Panc1 (cell line): ENCODE results near the gene AGAP1. TPM values are rescaled to one million over a fixed set of nuclear protein-coding genes. Genes with fewer than 3 reads are reported as not detected.

ENCODE experiments used
- ATAC-seq: fragments of 200-7000 bp; cut with Tn5 transposase; 2 replicates; pipeline ENCODE4 v1.9.1; 2020; ENCODE audit warnings: mild to moderate bottlenecking, moderate library complexity
- BruUV-seq: library from RNA; stranded (reverse); fragments of 400-500 nt; replicated peaks from 2 replicates; lab custom pipeline; 2021; lab: Mats Ljungman, UMichigan
- CTCF ChIA-PET: fragments of 300-600 bp; sonication (Branson Sonifier 250); formaldehyde crosslinking; loops from one replicate; lab custom pipeline; 2022; ENCODE audit warnings: antibody characterized with exemption; lab: Charles Lee
- POLR2A ChIA-PET: fragments of 300-600 bp; sonication (Branson Sonifier 250); formaldehyde crosslinking; loops from one replicate; lab custom pipeline; 2022; ENCODE audit warnings: antibody characterized with exemption; lab: Charles Lee
- DNase-seq: peaks from one replicate; pipeline ENCODE4 v3.0.0-alpha.2; 2010; ENCODE audit warnings: low read depth, low spot score
- H3K27ac ChIP-seq: 2 replicates; pipeline ENCODE4 v1.5.1; 2011; ENCODE audit warnings: mild to moderate bottlenecking, low read length, inconsistent platforms
- H3K27me3 ChIP-seq: fragments of 200-500 bp; sonication (Bioruptor generic); 2 replicates; pipeline ENCODE4 v1.6.0; 2014; ENCODE audit warnings: low read length, inconsistent platforms; ENCODE audit not compliant: control insufficient read depth, insufficient read depth
- H3K36me3 ChIP-seq: fragments of 200-500 bp; sonication (Bioruptor generic); 2 replicates; pipeline ENCODE4 v1.5.1; 2014; ENCODE audit warnings: inconsistent platforms, mild to moderate bottlenecking, low read length, moderate library complexity; ENCODE audit not compliant: control insufficient read depth, insufficient read depth
- H3K4me1 ChIP-seq: 2 replicates; pipeline ENCODE4 v1.5.1; 2011; ENCODE audit warnings: inconsistent platforms, mild to moderate bottlenecking, low read length, moderate library complexity; ENCODE audit not compliant: control insufficient read depth, insufficient read depth
- H3K4me3 ChIP-seq, 2 experiments: 2 replicates each; pipeline ENCODE4 v1.5.1; 2011 to 2012; ENCODE audit warnings: low read depth in 2 of 2, low read length in 2 of 2, mild to moderate bottlenecking in 2 of 2, inconsistent platforms in 1 of 2, moderate library complexity in 1 of 2
- H3K9me3 ChIP-seq: fragments of 200-500 bp; sonication (Bioruptor generic); 2 replicates; pipeline ENCODE4 v1.5.1; 2014; ENCODE audit warnings: low read depth, mild to moderate bottlenecking, inconsistent platforms, low read length, moderate library complexity; ENCODE audit not compliant: control insufficient read depth, insufficient read depth
- CTCF ChIP-seq: fragments of 450-650 bp; IDR thresholded peaks from 2 replicates; pipeline ENCODE4 v1.5.1; 2017; ENCODE audit warnings: mild to moderate bottlenecking
- POLR2AphosphoS5 ChIP-seq: IDR thresholded peaks from 2 replicates; pipeline ENCODE4 v1.6.1; 2012; ENCODE audit warnings: mild to moderate bottlenecking, low read depth, low read length, moderate library complexity
- REST ChIP-seq, 2 experiments: IDR thresholded peaks; 2 replicates each; pipeline ENCODE4 v1.6.1; 2011 to 2012; ENCODE audit warnings: low read depth in 2 of 2, control low read depth in 1 of 2, low read length in 1 of 2, mild to moderate bottlenecking in 1 of 2, moderate library complexity in 1 of 2; ENCODE audit not compliant: insufficient read depth in 1 of 2
- SIN3A ChIP-seq: IDR thresholded peaks from 2 replicates; pipeline ENCODE4 v1.6.1; 2012; ENCODE audit warnings: low read depth, mild to moderate bottlenecking, low read length, moderate library complexity, borderline replicate concordance; ENCODE audit not compliant: insufficient read depth
- TCF7L2 ChIP-seq: IDR thresholded peaks from 2 replicates; pipeline ENCODE4 v1.6.1; 2011; ENCODE audit warnings: mild to moderate bottlenecking, low read depth, low read length, inconsistent platforms
- in situ Hi-C: cut with HindIII; loops from 2 replicates; pipeline ENCODE4 v1.10.0; 2016; ENCODE audit warnings: low sequenced_read_pairs, low pct_unique_long_range_greater_than_20kb
- intact Hi-C: fragments of 100-400 bp; cut with micrococcal nuclease; formaldehyde crosslinking; loops from one replicate; pipeline ENCODE4 v1.10.0; 2022; ENCODE audit not compliant: unreplicated experiment
- total RNA-seq: library from RNA; stranded (reverse); gene quantifications from one replicate; pipeline ENCODE4 v1.2.1, GENCODE V29; 2021; ENCODE audit not compliant: unreplicated experiment

Gene AGAP1
- total RNA-seq, 1 experiment from 2014 or later = 38.9 TPM

- no TSS peak for BruUV-seq
- CTCF ChIA-PET = no interaction called here
- intact Hi-C loops = no loop called here
These were observed 48.7 kb upstream of the AGAP1 start for GRCh38 chr2:235445116-235445515.

GRCh38 chr2:235446082-235446481 is 47.8 kb upstream of the AGAP1 start:
- H3K27ac ChIP-seq = no peak overlapping the region
- no peaks in the 10 kb centered on the region; the same call in 1 of the 2 replicates for H3K4me1 ChIP-seq
- peaks cover 4% of the 10 kb centered on the region for H3K27me3 ChIP-seq
- intact Hi-C loops (no loop called here), in situ Hi-C loops (no loop called here)
- ChIA-PET CTCF (no interaction called here), POLR2A (no interaction called here)
- H3K4me3 ChIP-seq = no peak overlapping the region
- no peak for DNase-seq
- TF ChIP-seq POLR2AphosphoS5 (no peak), SIN3A (no peak), TCF7L2 (no peak), CTCF (no peak), REST (IDR thresholded peaks at IDR 0.05; ENCODE audit: insufficient read depth in 1 of 2, low read depth in 2 of 2, low read length in 1 of 2) (no peak)
- H3K9me3 ChIP-seq = peaks cover 3% of the 10 kb centered on the region; the same call in 1 of the 2 replicates
- ATAC-seq = no peak
- no peaks in the 10 kb centered on the region for H3K36me3 ChIP-seq
- BruUV-seq = no TSS peak

More at GRCh38 chr2:235445116-235445515, 48.7 kb upstream of the AGAP1 start:
- DNase-seq = no peak
- POLR2A ChIA-PET = no interaction called here
- Histone ChIP-seq H3K9me3 (peaks cover 3% of the 10 kb centered on the region; the same call in 1 of the 2 replicates), H3K27ac (no peak overlapping the region), H3K36me3 (no peaks in the 10 kb centered on the region), H3K27me3 (no peaks in the 10 kb centered on the region), H3K4me3 (no peak overlapping the region), H3K4me1 (no peaks in the 10 kb centered on the region; the same call in 1 of the 2 replicates)
- TF ChIP-seq POLR2AphosphoS5 = no peak
- TF ChIP-seq SIN3A = no peak
- TF ChIP-seq REST (IDR thresholded peaks at IDR 0.05; ENCODE audit: insufficient read depth in 1 of 2, low read depth in 2 of 2, low read length in 1 of 2) = no peak
- TF ChIP-seq CTCF = no peak
- TF ChIP-seq TCF7L2 = no peak
- in situ Hi-C loops = no loop called here
- ATAC-seq = no peak
